Lung (tissue), 12 donors: Measurements from ENCODE around the gene EPHB1. TPM values are rescaled to one million over a fixed set of nuclear protein-coding genes. Genes with fewer than 3 reads are reported as not detected.

Source experiments
- ATAC-seq: fragments of 200-7000 bp; cut with Tn5 transposase; one replicate; pipeline ENCODE4 v1.9.1; 2020; ENCODE audit warnings: moderate number of reproducible peaks; ENCODE audit not compliant: insufficient read depth, low FRiP score
- DNase-seq, 3 donors: peaks; one replicate each; pipeline ENCODE4 v3.0.0-alpha.2; 2013 to 2017
- H3K27ac ChIP-seq, 2 donors: one replicate each; pipeline ENCODE4 v1.5.1; 2013; ENCODE audit warnings: mild to moderate bottlenecking in 2 of 2, moderate library complexity in 2 of 2, control low read depth in 1 of 2, inconsistent platforms in 1 of 2, low read depth in 1 of 2, low read length in 1 of 2
- H3K27me3 ChIP-seq, 3 donors: one replicate each; pipeline ENCODE4 v1.5.1; 2013; ENCODE audit warnings: low read length in 2 of 3; ENCODE audit not compliant: control insufficient read depth in 3 of 3, insufficient read depth in 3 of 3
- H3K36me3 ChIP-seq, 4 donors: one replicate each; pipeline ENCODE4 v1.5.1; 2013; ENCODE audit warnings: low read length in 4 of 4, mild to moderate bottlenecking in 1 of 4, moderate library complexity in 1 of 4; ENCODE audit not compliant: control insufficient read depth in 4 of 4, insufficient read depth in 4 of 4
- H3K4me1 ChIP-seq, 5 donors: one replicate each; pipeline ENCODE4 v1.5.1; 2013; ENCODE audit warnings: low read length in 5 of 5, mild to moderate bottlenecking in 2 of 5, moderate library complexity in 1 of 5; ENCODE audit not compliant: control insufficient read depth in 5 of 5, insufficient read depth in 5 of 5
- H3K4me3 ChIP-seq: one replicate; pipeline ENCODE4 v1.5.1; 2013; ENCODE audit warnings: mild to moderate bottlenecking, control low read depth, moderate library complexity
- H3K9ac ChIP-seq, 2 donors: one replicate each; pipeline ENCODE4 v1.5.1; 2013; ENCODE audit warnings: low read length in 2 of 2, control low read depth in 1 of 2; ENCODE audit not compliant: insufficient read depth in 1 of 2
- H3K9me3 ChIP-seq, 4 donors: one replicate each; pipeline ENCODE4 v1.5.1; 2013; ENCODE audit warnings: low read length in 3 of 4, mild to moderate bottlenecking in 1 of 4, moderate library complexity in 1 of 4; ENCODE audit not compliant: control insufficient read depth in 4 of 4, insufficient read depth in 3 of 4
- CTCF ChIP-seq: IDR thresholded peaks from 2 replicates; pipeline ENCODE4 v1.5.1; 2012; ENCODE audit warnings: mild to moderate bottlenecking; ENCODE audit errors: control extremely low read depth, extremely low read depth
- whole genome bisulfite sequencing, 2 donors: extraction: QIAGEN DNeasy Blood & Tissue Kit; methylation state at CpG; one replicate each; pipeline ENCODE4 v1.1.7; 2013; 5-methylcytosine and 5-hydroxymethylcytosine counted together
- polyA plus RNA-seq, 2 donors: library from polyadenylated mRNA; stranded (reverse); fragments of 200-250 nt; gene quantifications; one replicate each; pipeline ENCODE4 v1.2.1, GENCODE V29; 2013
- total RNA-seq, 2 donors: library from RNA; depleted of rRNA in 1 of 2; stranded (reverse); fragments of >200 nt in 1 of 2; gene quantifications; one replicate each; pipeline ENCODE4 v1.2.1, GENCODE V29; 2014 to 2021
- donor health status: control.
- donor health status: control.
- donor health status: Bipolar disorder and iron deficiency.
- donor health status: healthy.
- donor health status: DM: yes; HTN: yes; CAD: no.

The EPHB1 gene
- total and polyA plus RNA-seq, 4 donors: 0.30 to 6.3 (median 2.1) TPM

- Histone ChIP-seq H3K27ac (no peak overlapping the region), H3K9ac (no peak overlapping the region), H3K9me3 (peaks cover 0 to 5% (median 0%) of the 10 kb centered on the region in 4 donors), H3K4me1 (peaks cover 0 to 3% (median 0%) of the 10 kb centered on the region in 5 donors), H3K4me3 (no peak overlapping the region), H3K27me3 (no peaks in the 10 kb centered on the region), H3K36me3 (no peaks in the 10 kb centered on the region)
- no peak for TF ChIP-seq CTCF
- WGBS, 2 donors: 63 to 77% methylated on average over 4 of the region's 4 CpGs
- no peak for ATAC-seq
- DNase-seq: peak in 1 of 3 donors; percentile 5
Measured at GRCh38 chr3:135166266-135166825, 371.3 kb downstream of the EPHB1 start.

- Histone ChIP-seq H3K4me3 (no peak overlapping the region), H3K27ac (no peak overlapping the region), H3K9me3 (peaks cover 0 to 5% (median 2%) of the 10 kb centered on the region in 4 donors), H3K27me3 (no peaks in the 10 kb centered on the region), H3K9ac (no peak overlapping the region), H3K4me1 (peaks cover 0 to 3% (median 0%) of the 10 kb centered on the region in 5 donors), H3K36me3 (no peaks in the 10 kb centered on the region)
- DNase-seq: no peak
- 86 to 89% methylated on average over 4 of the region's 4 CpGs for WGBS, 2 donors
- no peak for ATAC-seq
- no peak for TF ChIP-seq CTCF
Measured at GRCh38 chr3:135168822-135169221, 373.8 kb downstream of the EPHB1 start.

GRCh38 chr3:135169651-135170050, 374.6 kb downstream of the EPHB1 start:
- H3K9ac ChIP-seq: no peak overlapping the region
- ATAC-seq: no peak

More at GRCh38 chr3:135169651-135170050, 374.6 kb downstream of the EPHB1 start:
- H3K9me3 ChIP-seq: peaks cover 0 to 5% (median 2%) of the 10 kb centered on the region in 4 donors
- no peak overlapping the region for H3K27ac ChIP-seq
- peaks cover 0 to under 1% (median 0%) of the 10 kb centered on the region in 3 donors for H3K27me3 ChIP-seq
- H3K4me3 ChIP-seq: no peak overlapping the region
- TF ChIP-seq CTCF: no peak
- peaks cover 0 to 3% (median 0%) of the 10 kb centered on the region in 5 donors for H3K4me1 ChIP-seq
- 61 to 75% methylated on average over 2 of the region's 2 CpGs for WGBS, 2 donors
- H3K36me3 ChIP-seq: no peaks in the 10 kb centered on the region
- DNase-seq: no peak
